Fibroblast of pulmonary artery (primary cell): ENCODE data around the gene PPIL1.

Source experiments
- DNase-seq: peaks from one replicate; pipeline ENCODE4 v3.0.0-alpha.2; 2010; ENCODE audit warnings: low read depth
- H3K4me3 ChIP-seq: replicated peaks from 2 replicates; pipeline ENCODE4 v1.5.1; 2011; ENCODE audit warnings: low read depth, mild to moderate bottlenecking, control low read depth, low read length, moderate library complexity
- CTCF ChIP-seq: IDR thresholded peaks from 2 replicates; pipeline ENCODE4 v1.5.1; 2011; ENCODE audit warnings: mild to moderate bottlenecking, control low read depth, low read length, inconsistent platforms; ENCODE audit errors: missing control alignments

PPIL1 gene

DNA sequence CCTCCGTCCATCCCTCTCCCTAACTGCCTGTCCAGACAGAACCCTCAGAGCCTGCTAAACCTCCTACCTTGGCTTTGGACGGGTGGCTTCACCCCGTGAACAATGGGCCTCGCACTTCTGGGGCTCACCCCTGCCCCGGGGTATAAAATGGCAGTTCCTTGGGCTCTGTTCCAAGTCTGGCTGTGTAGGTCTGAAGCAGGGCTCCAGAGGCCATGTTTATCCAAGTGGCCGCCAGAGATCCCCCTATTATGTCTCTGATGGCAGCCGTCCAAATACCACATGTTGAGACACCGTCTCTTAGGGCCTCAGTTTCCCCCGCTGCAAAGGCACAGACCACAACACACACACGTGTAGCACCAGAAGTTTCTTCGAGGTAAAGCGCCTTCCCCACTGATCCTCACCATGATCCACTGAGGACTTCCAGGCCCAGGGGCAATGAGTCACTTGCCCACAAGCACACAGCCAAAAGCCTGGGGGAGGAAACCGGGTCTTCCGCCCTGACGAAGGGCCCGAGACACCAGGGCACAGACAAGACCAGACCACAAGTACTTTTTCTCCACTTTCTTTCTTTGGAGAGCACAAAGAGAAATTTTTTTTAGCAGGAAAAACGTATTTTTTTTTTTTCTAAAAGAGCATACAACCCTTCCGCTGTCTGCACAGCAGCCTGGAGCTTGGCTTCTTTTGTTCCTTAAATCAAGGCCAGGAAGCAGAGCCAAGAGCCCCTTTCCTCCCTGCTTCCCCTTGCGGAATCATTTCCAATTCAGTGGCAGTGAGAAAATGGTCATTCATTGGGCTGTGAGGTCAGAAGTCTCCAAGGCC lies 47.1 kb downstream of the PPIL1 start:
- DNase-seq = peak; percentile 95
- H3K4me3 ChIP-seq = no peak overlapping the region
- TF ChIP-seq CTCF = no peak

DNA sequence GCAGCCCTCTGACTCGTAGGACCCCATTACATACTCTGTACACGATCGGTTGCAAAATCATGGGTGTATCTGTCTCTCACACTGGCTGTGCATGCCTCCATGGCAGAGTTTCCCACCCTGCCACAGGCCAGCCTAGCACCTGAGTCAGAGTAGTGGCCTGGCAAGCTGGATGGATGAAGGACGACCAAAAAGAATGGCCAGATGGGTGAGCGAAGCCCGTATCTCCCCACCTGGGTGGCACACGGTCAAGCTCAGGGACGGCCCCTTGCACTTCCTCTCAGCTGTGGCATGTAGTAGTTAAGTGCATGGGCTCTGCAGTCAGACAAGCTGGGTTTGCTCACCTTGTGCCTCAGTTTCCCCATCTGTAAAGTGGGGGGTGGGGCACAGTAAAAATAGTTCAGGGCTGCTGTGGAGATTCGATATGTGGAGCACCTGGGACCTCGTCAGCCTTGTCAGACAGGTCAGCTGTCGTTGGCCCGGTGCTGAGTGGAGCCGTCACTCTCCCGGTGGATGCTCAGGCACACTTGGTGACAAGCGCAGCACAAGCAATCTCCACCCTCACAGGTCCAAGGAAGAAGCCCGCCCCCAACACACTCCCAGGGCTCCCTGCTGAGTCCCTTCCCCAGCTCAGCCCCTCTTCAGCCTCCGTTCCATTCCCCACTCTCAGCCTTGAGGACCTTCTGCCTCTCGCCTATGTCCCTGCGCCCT lies 47.9 kb downstream of the PPIL1 start:
- no peak overlapping the region for H3K4me3 ChIP-seq
- TF ChIP-seq CTCF = no peak

GRCh38 chr6:36825994-36826393 lies 48.6 kb downstream of the PPIL1 start:
- DNase-seq = no peak
- TF ChIP-seq CTCF = no peak
- no peak overlapping the region for H3K4me3 ChIP-seq

More for the DNA sequence above, 47.9 kb downstream of the PPIL1 start:
- no peak for DNase-seq

DNA sequence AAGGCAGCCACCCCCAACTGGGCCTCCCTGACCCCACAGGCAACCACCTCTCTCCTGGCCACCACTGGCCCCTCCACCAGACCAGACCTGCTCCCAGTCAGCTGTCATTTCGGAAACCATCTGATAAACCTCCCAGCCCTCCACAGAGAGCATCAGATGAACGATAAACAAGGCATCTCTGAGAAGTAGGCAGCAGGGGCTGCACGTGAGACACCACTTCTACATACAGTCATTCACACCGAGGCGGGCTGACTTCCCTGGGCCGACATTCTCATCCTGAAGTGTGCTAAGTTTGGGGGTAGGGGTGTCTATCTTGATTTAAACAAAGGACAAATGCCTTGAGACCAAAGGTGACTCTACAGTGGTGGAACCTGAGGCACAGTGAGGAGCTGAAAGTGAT lies 49.2 kb downstream of the PPIL1 start:
- H3K4me3 ChIP-seq = no peak overlapping the region
- no peak for TF ChIP-seq CTCF
- DNase-seq = no peak

DNA sequence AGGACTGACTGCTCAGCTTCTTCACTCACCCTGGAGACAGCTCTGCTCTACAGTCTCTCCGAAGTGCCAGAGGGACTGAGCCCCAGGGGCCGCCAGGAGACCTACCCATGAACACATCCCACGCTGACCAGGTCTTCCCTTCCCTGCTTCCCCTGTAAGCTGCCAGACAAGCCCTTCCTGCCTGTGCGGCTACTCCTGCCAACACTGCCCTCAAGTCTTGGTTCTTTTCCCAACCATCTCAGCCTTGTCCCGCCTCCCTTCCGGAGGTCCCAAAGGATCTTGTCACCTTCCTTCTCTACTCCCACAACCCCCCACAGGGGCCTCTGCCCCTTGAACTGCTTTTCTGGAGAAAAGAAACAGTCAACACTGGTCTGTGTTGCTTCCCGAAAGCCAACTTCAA lies 50.4 kb downstream of the PPIL1 start:
- no peak overlapping the region for H3K4me3 ChIP-seq
- TF ChIP-seq CTCF = no peak
- DNase-seq = peak; percentile 46

DNA sequence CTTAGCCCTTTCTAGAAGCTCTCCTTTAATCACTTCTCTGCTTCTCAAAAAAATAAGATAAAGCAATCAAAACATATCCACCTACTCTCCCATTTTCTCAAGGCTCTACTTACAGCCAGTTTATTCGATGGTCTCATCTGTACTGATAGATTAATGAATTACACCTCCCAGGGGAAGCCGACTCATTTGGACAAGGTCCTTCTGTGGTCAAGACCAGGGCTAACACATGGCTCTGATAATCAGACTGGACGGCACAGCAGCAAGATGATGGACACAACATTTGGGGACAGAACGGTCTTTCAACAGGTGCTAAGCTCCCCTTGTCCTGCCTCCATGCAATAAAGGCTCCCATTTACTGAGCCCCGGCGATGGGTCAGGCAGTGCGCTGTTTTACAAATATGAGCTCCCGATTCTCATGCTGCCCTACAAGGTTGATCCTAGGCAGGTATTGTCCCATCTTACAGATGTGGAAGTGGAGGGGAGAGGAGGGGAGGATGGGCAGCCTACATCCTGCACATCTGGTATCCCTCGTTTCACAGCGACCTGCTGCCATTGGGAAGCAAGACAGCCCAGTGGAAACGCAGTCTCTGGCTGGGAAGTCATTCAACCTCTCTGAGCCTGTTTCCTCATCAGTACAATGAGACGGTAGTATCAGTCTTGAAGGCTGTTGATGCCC lies 51.0 kb downstream of the PPIL1 start:
- H3K4me3 ChIP-seq = no peak overlapping the region
- no peak for DNase-seq
- TF ChIP-seq CTCF = no peak
